Ishikawa (cell line): ENCODE results near the gene TNRC6B.

ENCODE experiments used
- CEBPB ChIP-seq: IDR thresholded peaks from 2 replicates; pipeline ENCODE4 v1.6.1; 2012
- CREB1 ChIP-seq: IDR thresholded peaks from 2 replicates; pipeline ENCODE4 v1.6.1; 2012; ENCODE audit warnings: low read depth
- EP300 ChIP-seq: IDR thresholded peaks from 2 replicates; pipeline ENCODE4 v1.6.1; 2012; ENCODE audit warnings: borderline replicate concordance
- MAX ChIP-seq: IDR thresholded peaks from 2 replicates; pipeline ENCODE4 v1.6.1; 2012
- RAD21 ChIP-seq: IDR thresholded peaks from 2 replicates; pipeline ENCODE4 v1.6.1; 2012; ENCODE audit warnings: low read depth
- REST ChIP-seq: IDR thresholded peaks from 2 replicates; pipeline ENCODE4 v1.6.1; 2012; ENCODE audit warnings: low read depth, mild to moderate bottlenecking
- TAF1 ChIP-seq: IDR thresholded peaks from 2 replicates; pipeline ENCODE4 v1.6.1; 2012; ENCODE audit warnings: low read depth, mild to moderate bottlenecking
- TEAD4 ChIP-seq: IDR thresholded peaks from 2 replicates; pipeline ENCODE4 v1.6.1; 2012
- YY1 ChIP-seq: IDR thresholded peaks from 2 replicates; pipeline ENCODE4 v1.6.1; 2012; ENCODE audit warnings: low read depth

- no peak for TF ChIP-seq RAD21
- no peak for TF ChIP-seq TAF1
- TF ChIP-seq CEBPB: no peak
- TF ChIP-seq YY1: no peak
- TF ChIP-seq MAX: no peak
- TF ChIP-seq CREB1: no peak
- no peak for TF ChIP-seq REST
- TF ChIP-seq TEAD4: no peak
- TF ChIP-seq EP300: no peak
These were observed 2.0 kb upstream of the TNRC6B start for GRCh38 chr22:40175611-40176244.
